HL-60/S4 (cell line): ENCODE results near the gene DIP2C.

Experiments used
- in situ Hi-C: fragments of 300-500 bp; cut with MboI; formaldehyde crosslinking; loops from 2 replicates; pipeline ENCODE4 v1.14.3; 2022; ENCODE audit warnings: low sequenced_read_pairs

The DIP2C gene

GRCh38 chr10:504806-505205 lies 184.7 kb downstream of the DIP2C start:
- in situ Hi-C loops, result no loop called here

GRCh38 chr10:504121-504611 lies 185.3 kb downstream of the DIP2C start:
- in situ Hi-C loops, result no loop called here

- in situ Hi-C loops, result no loop called here
These were observed 187.9 kb downstream of the DIP2C start for GRCh38 chr10:501596-501995.

GRCh38 chr10:500876-501275 lies 188.6 kb downstream of the DIP2C start:
- in situ Hi-C loops, result no loop called here

- in situ Hi-C loops, result no loop called here
These were observed 189.5 kb downstream of the DIP2C start for GRCh38 chr10:499991-500390.

GRCh38 chr10:498760-499435 lies 190.6 kb downstream of the DIP2C start:
- in situ Hi-C loops, result no loop called here

- in situ Hi-C loops, result no loop called here
These were observed 191.5 kb downstream of the DIP2C start for GRCh38 chr10:497898-498451.

- in situ Hi-C loops, result no loop called here
These were observed 192.2 kb downstream of the DIP2C start for GRCh38 chr10:497289-497688.

GRCh38 chr10:494556-494955 lies 194.9 kb downstream of the DIP2C start:
- in situ Hi-C loops, result no loop called here

GRCh38 chr10:494149-494542 lies 195.3 kb downstream of the DIP2C start:
- in situ Hi-C loops, result no loop called here

- in situ Hi-C loops, result no loop called here
These were observed 195.9 kb downstream of the DIP2C start for GRCh38 chr10:493391-494148.

- in situ Hi-C loops, result no loop called here
These were observed 196.6 kb downstream of the DIP2C start for GRCh38 chr10:492836-493235.

- in situ Hi-C loops, result no loop called here
These were observed 197.6 kb downstream of the DIP2C start for GRCh38 chr10:491667-492424.

- in situ Hi-C loops, result no loop called here
These were observed 198.4 kb downstream of the DIP2C start for GRCh38 chr10:490891-491571.

- in situ Hi-C loops, result no loop called here
These were observed 199.2 kb downstream of the DIP2C start for GRCh38 chr10:490256-490655.

GRCh38 chr10:489330-489729 lies 200.1 kb downstream of the DIP2C start:
- in situ Hi-C loops, result no loop called here

GRCh38 chr10:488933-489215 lies 200.6 kb downstream of the DIP2C start:
- in situ Hi-C loops, result no loop called here

GRCh38 chr10:488081-488932 lies 201.2 kb downstream of the DIP2C start:
- in situ Hi-C loops, result no loop called here

- in situ Hi-C loops, result no loop called here
These were observed 202.7 kb downstream of the DIP2C start for GRCh38 chr10:486666-487322.

- in situ Hi-C loops, result no loop called here
These were observed 203.3 kb downstream of the DIP2C start for GRCh38 chr10:486206-486605.
